Measurements from ENCODE around the gene NOD2.

The NOD2 gene

DNA sequence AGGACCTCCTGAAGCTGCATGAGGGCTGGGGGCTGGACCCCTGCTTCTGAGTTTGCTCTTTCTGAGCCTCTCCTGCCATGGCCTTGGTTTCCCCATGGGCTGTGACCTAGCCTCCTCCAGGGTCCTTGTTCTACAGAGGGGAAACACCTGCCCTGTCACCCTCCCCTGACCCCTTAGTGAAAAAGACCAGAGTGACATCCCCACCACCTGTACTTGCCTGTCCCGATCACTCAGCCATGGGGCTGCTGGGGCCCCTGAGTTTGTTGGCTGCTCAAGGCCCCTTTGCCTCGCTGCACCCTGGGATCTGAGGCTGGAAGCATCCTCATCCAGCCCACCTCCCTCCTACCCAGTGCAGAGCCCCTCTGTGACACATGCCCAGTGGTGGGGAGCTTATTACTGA lies 800 bp downstream of the NOD2 start:
- no peak for DNase-seq (ENCODE audit: low spot score)

DNA sequence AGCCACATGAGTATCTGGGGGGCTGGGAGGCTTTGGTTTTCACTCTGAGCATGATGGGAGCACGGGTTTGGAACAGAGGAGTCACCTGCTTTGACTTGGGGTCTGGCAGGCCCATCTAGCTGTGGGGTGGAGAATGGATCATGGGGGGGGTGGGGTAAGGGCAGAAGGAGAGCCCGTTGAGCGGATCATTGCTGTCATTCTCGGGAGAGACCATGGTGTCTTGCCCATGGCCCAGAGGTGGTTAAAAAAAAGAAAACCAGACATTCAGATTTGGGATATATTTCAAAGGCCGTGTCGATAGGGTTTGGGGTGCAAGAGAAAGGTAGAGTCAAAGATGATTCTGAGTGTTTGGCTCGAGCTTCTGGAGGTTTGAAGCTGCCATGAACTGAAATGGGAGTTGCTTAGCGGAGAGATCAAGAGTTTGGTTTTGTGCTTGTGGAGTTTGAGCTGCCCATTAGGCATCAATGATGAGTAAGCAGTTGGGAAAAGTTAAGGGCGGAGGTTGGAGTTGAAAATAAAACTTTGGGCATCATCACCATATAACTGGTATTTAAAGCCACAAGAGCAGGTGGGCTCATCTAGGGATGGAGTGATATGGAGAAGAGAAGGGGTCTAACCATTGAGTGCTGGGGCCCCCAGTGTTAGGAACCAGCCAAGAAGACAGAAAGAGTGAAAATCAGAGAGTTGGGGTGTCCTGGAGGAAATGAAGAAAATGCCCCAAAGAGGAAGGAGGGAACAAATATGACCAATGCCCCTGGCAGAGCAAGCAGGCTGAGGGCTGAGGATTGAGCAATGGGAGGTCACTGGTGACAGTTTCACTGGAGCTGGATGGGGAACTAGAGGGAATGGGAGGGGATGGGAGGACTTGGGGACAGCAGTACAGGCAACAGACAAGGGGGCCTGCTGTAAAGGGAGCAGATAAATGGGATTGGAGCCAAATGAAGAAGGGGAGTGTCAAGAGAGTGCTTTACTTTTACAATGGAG lies 1.9 kb downstream of the NOD2 start:
- no peak for DNase-seq (ENCODE audit: low spot score)

DNA sequence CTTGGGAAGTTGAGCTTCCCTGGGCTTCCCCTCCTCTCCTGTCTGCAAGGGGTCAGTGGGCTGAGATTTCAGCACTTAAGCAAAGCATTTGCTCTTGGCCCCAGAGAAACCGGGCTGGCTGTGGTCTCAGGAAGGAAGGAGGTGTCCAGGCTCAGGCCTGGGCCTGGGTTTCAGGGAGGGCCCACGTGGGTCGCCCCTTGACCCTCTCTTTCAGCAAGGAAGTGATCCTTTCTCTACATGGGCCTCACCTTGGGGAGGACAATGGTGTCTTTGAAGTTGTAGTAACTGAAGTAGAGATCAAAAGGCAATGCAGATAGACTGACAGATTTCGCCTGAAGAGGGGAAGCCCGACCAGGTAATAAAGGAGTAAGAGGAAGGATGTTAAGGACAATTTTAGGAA lies 2.7 kb downstream of the NOD2 start:
- no peak for DNase-seq (ENCODE audit: low spot score)

DNA sequence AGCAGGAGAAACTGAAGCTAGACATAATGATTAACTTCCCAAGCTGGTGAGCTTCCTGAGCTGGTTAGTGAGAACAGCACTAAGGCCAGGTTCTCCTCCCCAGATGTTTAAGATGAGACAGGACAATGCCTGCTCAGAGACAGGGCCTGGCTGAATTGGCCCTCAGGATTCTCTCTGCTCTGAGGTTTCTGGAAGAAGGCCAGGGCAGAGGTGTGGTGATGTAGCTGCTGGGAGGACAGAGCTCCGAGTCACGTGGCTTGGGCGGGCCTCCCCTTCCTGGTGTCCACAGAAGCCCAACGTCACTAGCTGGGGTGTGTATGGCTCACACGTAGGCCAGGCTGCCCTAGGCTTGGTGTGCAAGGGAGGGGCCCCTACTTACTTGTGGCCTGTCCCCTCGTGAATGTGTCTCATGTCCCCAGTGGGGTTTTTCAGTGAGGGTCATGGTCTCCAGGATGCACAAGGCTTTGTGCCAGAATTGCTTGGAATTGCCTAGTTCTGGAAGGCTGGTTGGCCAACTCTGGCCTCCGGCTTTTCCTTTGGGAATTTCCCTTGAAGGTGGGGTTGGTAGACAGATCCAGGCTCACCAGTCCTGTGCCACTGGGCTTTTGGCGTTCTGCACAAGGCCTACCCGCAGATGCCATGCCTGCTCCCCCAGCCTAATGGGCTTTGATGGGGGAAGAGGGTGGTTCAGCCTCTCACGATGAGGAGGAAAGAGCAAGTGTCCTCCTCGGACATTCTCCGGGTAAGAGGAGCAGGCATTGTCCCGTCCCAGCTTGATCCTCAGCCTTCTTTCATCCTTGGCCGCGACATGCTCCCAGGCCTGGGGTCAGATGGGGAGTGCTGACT lies 3.4 kb downstream of the NOD2 start:
- peak; percentile 26 for DNase-seq (ENCODE audit: low spot score)

DNA sequence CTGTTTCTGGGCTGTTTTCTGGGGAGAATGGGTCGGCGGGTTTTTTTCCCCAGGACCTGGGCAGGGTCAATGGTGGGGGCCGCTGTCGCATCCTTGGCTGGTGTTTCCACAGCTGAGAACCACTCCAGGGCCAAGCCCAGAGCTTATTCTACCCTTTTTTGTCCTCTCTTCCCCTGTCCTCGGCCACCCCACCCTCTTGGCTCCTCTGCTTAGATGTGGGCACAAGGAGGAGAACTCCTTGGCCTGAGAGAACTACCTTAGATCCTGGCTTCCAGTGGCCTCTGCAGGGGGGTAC lies 4.0 kb downstream of the NOD2 start:
- no peak for DNase-seq (ENCODE audit: low spot score)

DNA sequence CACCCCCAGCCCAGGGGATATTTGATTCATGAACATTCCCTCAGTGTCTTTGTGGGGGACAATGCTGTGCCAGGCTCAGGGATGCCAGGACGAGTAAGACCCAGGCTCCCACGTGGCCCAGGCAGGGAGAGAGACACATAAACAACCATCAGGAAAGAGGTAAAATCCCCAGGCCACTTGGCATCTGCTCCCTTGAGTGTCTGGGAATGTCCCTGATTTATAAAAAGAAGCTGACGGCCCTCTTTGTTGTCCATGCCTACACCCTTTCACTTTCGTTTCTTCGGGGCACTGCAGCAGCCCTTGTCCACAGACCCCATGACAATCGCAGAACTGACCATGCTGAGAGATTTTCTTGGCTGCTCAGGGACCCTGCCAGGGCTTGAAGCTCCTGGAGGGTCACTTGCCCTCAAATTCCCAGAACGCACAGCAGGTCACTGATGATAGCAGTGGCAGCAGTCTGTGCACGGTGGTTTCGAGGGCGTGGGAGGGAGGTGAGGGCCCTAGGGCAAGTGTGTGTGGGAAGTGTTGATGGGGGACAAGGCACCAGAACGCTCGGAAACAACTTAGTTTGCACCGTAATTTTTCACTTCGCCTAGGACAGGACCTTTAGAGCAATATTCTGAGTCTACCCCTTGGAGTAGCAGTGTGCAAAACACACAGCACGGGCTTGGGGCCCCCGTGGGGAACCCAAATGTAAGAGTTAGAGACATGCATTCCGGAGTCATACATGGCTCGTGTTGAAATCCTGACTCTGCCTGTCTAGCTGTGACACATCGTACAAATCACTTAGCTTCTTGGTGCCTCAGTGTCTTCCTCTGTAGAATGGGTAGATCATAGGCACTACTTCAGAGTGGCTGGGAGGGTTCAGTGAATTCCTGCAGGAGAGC lies 4.7 kb downstream of the NOD2 start:
- DNase-seq (ENCODE audit: low spot score): no peak

DNA sequence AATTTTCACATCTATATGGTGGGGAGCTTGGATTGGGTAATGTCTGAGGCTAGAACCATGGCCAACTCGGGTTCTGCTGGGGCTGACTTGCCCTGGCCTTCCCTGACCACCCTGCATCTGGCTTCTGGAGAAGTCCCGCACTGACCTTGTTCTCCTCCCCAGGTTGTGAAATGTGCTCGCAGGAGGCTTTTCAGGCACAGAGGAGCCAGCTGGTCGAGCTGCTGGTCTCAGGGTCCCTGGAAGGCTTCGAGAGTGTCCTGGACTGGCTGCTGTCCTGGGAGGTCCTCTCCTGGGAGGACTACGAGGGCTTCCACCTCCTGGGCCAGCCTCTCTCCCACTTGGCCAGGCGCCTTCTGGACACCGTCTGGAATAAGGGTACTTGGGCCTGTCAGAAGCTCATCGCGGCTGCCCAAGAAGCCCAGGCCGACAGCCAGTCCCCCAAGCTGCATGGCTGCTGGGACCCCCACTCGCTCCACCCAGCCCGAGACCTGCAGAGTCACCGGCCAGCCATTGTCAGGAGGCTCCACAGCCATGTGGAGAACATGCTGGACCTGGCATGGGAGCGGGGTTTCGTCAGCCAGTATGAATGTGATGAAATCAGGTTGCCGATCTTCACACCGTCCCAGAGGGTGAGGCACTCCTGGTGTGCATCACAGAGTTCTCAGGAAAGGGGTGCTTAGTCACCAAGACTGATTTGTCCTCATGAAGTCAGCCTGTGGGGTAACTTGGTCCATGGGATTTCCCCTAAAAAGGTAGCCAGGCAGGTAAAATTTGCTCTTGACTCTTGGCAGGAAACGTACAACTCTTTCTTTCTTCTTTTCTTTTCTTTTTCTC lies 6.1 kb downstream of the NOD2 start:
- no peak for DNase-seq (ENCODE audit: low spot score)

DNA sequence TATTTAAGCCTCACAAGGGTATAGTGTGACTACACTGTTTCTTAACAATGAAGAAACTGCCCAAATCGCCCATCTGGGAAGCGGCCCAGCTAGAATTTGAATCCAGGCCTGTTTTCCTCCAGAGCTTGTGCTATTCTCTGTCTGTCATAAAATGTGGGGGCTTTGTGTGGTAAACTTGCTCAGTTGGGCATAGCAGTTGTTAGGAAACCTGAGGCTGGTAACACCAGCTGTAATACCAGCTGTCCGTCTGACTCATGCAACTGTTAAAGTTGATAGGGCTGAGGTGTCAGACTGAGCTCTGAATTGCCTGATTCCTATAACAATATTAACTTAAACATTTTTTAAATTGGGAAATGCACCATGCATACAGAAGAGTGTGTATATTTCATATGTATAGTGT lies 9.3 kb downstream of the NOD2 start:
- DNase-seq (ENCODE audit: low spot score): no peak

DNA sequence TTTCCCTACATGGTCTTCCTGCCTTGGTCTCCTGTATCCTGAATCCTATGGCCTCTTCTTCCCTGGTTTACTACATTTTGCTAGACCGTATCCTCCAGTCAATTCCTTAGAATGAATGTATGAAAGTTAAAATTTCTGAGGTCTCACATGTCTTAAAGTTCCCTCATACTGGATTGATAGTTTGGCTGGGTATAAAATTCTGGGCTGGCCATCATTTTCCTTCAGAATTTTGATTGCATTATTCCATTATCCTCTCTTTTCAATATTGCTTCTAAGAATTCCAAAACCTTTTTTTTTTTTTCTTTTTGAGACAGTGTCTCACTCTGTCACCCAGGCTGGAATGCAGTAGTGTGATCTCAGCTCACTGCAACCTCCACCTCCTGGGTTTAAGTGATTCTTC lies 10.8 kb downstream of the NOD2 start:
- no peak for DNase-seq (ENCODE audit: low spot score)

DNA sequence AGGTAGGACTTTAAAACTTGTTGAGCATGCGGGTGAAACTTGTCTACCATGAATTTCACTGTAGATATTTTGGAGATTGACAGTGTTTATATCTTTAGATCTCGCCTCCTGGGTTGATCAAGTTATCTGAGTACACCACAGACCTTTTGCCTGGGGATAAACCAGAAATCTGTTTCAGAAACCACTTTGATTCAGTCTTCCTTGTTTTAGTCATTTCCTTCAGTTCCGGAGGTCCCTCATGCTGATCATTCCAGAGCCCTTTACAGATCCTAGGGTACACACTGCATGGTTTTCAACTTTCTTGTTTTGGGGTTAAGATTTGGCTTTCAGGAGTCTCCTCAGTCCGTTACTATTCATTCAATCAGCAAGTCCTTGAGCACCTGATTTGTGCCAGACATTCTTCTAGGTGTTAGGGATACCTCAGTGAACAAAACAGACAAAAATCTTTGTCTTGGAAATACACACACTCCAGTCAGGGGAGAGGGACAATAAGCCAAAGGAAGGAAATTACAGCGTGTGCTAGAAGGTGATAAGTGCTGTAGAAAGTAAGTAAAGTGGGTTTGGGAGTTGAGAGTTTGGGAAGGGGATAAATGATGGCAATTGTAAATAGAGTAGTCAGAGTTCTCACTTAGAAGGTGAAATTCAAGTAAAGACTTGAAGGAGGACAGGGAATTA lies 12.2 kb downstream of the NOD2 start:
- no peak for DNase-seq (ENCODE audit: low spot score)

DNA sequence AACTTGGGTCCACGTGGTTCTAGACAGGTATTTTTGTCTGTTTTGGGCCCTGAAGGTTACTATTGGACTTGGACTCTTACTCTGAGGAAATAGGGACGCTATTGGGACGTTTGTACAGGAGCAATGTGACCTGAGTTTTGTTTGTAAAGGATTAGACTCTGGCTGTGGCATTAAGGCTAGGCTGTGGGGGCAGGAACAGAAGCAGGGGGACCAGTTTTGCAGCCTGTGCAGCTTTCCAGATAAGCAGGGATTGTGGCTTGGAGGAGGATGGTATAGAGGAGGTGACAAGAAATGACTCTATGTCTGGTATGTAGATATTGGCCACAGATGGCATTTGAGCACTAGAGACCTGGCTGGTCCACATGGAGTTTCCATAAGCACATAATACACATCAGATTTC lies 12.8 kb downstream of the NOD2 start:
- no peak for DNase-seq (ENCODE audit: low spot score)

DNA sequence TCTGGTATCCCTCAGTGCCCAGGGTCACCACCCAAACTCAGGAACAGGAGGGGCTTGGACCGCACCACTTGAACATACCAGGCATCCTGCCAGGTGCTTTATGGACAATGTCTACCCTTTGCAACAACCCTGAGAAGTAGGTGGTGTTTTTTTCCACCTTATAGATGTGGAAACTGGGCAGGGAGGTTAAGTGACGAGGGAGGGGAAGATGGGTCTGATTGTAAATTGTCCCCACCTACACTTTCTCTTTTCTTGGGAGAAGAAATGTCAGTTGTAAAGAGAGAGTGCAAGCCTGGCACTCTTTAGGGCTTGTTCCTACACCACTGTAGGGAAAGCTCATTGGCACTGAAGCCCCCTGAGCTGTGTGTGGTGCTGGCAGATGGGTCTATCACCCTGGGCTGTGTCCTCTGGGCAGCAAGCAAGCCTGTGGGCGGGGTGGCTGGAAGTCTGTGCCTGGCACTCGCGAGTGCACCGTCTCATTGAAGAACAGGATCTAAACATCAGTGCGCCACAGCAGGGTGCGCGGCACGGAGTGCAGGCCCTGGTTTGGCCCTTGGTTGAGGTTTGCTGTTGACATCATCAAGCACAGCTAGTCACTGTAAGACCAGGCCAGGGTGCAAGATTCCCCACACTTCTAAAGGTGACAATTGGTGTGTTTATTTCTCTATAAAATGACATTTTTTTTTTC lies 15.1 kb downstream of the NOD2 start:
- DNase-seq (ENCODE audit: low spot score): no peak

DNA sequence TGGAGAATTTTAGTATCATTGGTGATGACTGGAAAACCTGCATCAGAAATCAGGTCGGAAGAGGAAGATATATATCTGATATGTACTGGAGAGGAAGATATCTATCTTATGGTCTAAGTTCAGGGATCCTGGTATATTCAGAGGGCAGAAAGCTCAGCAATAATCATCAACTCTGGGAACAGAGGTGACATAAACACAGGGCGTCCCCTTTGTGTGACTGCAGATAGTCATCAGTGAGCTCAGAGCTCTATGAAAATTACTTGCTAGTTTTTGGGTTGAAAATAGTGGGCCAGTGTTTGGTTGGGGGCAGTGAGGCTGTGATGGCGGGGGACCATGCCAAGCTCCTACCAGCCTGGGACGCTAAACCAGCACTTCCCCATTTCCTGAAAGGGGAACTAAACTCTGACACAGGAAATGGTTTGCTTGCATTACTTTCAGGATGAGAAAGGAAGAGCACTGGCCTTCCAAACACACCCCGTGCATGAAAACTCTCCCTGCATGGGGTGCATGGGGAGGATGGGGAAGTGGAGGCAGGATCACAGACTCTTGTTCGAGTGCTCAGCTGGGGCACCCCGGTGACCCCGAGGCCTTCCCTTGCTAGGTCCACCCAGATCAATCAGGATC lies 15.8 kb downstream of the NOD2 start:
- DNase-seq (ENCODE audit: low spot score): no peak

DNA sequence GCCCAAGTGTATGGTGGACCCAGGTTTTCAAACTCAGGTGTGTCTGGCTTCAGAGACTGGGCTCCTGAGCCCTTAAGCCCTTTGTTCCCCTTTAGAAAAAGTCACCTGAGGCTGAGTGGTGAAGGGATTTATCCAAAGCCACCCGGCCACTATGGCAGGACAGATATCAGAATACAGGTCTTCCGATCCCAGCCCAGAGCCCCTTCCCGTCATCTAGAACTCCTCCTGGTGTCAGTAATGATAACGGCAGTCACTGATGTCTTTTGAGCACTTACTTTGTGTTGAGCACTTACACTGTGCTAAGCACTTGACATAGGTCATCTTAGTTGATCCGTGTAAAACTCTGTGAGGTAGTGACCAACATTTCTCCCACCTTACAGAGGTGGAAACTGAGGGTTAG lies 16.6 kb downstream of the NOD2 start:
- DNase-seq (ENCODE audit: low spot score): no peak

DNA sequence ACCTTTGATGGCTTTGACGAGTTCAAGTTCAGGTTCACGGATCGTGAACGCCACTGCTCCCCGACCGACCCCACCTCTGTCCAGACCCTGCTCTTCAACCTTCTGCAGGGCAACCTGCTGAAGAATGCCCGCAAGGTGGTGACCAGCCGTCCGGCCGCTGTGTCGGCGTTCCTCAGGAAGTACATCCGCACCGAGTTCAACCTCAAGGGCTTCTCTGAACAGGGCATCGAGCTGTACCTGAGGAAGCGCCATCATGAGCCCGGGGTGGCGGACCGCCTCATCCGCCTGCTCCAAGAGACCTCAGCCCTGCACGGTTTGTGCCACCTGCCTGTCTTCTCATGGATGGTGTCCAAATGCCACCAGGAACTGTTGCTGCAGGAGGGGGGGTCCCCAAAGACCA lies 17.6 kb downstream of the NOD2 start:
- DNase-seq (ENCODE audit: low spot score): no peak

DNA sequence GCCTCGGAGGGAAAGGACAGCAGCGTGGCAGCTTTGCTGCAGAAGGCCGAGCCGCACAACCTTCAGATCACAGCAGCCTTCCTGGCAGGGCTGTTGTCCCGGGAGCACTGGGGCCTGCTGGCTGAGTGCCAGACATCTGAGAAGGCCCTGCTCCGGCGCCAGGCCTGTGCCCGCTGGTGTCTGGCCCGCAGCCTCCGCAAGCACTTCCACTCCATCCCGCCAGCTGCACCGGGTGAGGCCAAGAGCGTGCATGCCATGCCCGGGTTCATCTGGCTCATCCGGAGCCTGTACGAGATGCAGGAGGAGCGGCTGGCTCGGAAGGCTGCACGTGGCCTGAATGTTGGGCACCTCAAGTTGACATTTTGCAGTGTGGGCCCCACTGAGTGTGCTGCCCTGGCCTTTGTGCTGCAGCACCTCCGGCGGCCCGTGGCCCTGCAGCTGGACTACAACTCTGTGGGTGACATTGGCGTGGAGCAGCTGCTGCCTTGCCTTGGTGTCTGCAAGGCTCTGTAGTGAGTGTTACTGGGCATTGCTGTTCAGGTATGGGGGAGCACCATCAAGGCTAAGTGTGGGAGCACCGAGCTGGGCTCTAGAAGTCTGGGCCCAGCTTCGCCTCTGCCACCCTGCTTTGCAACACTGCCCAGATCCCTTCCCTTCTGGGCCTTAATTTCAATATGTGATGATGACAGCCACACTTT lies 18.6 kb downstream of the NOD2 start:
- no peak for DNase-seq (ENCODE audit: low spot score)

DNA sequence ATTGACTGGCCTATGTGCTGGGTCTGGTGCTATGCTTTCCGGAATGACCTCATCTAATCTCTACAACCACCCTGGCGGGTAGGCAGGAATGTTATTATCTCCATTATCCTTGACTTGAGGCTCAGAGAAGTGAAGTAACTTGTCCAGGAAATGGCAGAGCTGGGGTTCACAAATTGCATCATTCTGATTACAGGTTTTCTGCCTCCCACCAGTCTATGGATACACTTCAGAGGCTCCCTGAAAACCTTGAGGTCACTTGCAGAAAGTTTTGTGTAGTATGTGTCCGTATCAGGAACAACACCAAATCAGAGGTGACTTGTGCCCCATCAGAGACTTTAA lies 19.1 kb downstream of the NOD2 start:
- DNase-seq (ENCODE audit: low spot score): no peak

DNA sequence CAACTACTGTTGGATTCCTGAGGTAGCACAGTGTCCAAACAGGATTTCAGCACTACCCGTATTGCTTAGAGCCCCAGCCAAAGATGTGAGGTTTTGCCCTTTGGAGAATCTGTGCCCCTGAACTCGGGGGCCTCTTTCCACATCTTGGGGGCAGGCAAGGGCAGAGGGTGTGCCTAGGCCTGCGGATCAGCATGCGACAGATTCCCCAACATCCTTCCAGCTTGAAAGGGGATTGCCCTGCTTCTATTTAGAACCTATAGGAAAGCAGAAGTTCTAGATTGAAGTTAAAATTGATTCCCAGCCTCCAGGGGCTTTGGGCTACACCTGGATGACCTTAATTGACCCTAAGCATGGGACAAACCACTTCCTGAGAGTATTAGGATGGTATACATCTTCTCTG lies 19.6 kb downstream of the NOD2 start:
- no peak for DNase-seq (ENCODE audit: low spot score)

DNA sequence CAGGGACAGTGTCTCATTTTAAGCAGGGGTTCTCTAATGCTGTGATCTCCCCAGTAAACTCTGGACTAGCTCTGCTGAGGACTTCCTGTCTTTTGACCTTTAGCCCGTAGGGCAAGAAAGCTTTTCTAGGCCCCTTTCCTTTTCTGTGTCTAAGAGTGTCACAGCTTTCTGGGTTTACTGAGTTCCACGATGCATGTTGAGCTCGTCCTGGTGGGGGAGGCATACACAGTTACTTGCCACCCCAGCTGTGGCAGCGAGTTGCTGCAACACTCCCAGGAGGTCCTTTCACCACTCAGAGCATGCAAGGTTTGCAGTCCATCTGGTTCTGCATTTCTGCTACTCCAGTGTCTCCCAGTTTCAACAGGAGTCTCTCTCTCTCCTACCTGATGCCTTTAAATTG lies 23.7 kb downstream of the NOD2 start:
- no peak for DNase-seq (ENCODE audit: low spot score)
